ENCODE data around the gene HBQ1. TPM values are rescaled to one million over a fixed set of nuclear protein-coding genes. Genes with fewer than 3 reads are reported as not detected.
"Not testable (repeated sequence)": the region's sequence is repeated elsewhere in the genome, so short reads cannot be mapped to it uniquely, and the experiment has no call there.

Gene HBQ1
- polyA plus RNA-seq, 1 donor: 1.1 TPM

DNA sequence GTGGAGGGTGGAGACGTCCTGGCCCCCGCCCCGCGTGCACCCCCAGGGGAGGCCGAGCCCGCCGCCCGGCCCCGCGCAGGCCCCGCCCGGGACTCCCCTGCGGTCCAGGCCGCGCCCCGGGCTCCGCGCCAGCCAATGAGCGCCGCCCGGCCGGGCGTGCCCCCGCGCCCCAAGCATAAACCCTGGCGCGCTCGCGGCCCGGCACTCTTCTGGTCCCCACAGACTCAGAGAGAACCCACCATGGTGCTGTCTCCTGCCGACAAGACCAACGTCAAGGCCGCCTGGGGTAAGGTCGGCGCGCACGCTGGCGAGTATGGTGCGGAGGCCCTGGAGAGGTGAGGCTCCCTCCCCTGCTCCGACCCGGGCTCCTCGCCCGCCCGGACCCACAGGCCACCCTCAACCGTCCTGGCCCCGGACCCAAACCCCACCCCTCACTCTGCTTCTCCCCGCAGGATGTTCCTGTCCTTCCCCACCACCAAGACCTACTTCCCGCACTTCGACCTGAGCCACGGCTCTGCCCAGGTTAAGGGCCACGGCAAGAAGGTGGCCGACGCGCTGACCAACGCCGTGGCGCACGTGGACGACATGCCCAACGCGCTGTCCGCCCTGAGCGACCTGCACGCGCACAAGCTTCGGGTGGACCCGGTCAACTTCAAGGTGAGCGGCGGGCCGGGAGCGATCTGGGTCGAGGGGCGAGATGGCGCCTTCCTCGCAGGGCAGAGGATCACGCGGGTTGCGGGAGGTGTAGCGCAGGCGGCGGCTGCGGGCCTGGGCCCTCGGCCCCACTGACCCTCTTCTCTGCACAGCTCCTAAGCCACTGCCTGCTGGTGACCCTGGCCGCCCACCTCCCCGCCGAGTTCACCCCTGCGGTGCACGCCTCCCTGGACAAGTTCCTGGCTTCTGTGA, 3.5 kb upstream of the HBQ1 start, which contains the start of gene HBA1:
Gene HBA1 (plus strand): TSS at position 204 of the 906 bp plus-strand sequence. CDS start 37 bp downstream, at position 241.
- DNase-seq: not testable (repeated sequence)

DNA sequence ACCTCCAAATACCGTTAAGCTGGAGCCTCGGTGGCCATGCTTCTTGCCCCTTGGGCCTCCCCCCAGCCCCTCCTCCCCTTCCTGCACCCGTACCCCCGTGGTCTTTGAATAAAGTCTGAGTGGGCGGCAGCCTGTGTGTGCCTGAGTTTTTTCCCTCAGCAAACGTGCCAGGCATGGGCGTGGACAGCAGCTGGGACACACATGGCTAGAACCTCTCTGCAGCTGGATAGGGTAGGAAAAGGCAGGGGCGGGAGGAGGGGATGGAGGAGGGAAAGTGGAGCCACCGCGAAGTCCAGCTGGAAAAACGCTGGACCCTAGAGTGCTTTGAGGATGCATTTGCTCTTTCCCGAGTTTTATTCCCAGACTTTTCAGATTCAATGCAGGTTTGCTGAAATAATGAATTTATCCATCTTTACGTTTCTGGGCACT, 2.9 kb upstream of the HBQ1 start:
- no peak for DNase-seq

DNA sequence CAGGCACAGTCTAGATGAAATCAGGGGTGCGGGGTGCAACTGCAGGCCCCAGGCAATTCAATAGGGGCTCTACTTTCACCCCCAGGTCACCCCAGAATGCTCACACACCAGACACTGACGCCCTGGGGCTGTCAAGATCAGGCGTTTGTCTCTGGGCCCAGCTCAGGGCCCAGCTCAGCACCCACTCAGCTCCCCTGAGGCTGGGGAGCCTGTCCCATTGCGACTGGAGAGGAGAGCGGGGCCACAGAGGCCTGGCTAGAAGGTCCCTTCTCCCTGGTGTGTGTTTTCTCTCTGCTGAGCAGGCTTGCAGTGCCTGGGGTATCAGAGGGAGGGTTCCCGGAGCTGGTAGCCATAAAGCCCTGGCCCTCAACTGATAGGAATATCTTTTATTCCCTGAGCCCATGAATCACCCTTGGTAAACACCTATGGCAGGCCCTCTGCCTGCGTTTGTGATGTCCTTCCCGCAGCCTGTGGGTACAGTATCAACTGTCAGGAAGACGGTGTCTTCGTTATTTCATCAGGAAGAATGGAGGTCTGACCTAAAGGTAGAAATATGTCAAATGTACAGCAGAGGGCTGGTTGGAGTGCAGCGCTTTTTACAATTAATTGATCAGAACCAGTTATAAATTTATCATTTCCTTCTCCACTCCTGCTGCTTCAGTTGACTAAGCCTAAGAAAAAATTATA, 2.1 kb upstream of the HBQ1 start:
- DNase-seq: no peak

DNA sequence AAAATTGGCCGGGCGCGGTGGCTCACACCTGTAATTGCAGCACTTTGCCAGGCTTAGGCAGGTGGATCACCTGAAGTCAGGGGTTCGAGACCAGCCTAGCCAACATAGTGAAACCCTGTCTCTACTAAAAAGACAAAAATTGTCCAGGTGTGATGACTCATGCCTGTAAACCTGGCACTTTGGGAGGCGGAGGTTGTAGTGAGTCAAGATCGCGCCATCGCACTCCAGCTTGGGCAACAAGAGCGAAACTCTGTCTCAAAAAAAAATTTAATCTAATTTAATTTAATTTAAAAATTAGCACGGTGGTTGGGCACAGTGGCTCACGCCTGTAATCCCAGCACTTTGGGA, 1.6 kb upstream of the HBQ1 start:
- no peak for DNase-seq

DNA sequence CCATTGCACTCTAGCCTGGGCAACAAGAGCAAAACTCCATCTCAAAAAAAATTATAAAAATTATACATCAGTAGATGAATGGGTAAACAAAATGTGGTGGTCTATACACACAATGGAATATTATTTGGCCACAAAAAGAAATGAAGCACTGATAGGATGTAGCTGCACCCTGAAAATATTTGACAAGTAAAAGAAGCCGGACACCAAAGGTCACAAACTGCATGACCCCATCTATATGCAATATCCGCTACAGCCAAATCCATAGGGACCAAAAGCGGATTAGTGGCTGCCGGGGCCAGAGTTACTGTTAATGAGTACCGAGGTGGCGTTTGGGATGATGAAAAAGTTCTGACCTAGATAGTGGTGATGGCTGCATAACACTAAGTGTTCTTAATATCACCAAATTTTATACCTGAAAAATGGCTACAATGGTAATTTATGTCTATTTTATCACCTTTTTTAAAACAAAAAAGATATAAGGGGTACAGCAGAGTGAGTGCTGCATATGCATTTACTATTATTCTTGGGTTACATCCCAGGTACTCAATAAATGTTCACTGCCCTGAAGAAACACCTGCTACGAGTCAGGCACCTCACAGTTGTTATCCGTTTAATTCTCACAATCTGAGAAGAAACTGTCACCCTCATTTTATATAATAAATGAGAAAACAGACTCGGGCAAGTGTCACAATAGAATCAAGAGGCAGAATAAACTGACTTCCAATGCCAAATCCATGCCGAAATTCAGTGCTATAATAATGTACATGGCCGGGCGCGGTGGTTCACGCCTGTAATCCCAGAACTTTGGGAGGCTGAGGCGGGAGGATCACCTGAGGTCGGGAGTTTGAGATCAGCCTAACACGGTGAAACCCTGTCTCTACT, 807 bp upstream of the HBQ1 start:
- DNase-seq: no peak

DNA sequence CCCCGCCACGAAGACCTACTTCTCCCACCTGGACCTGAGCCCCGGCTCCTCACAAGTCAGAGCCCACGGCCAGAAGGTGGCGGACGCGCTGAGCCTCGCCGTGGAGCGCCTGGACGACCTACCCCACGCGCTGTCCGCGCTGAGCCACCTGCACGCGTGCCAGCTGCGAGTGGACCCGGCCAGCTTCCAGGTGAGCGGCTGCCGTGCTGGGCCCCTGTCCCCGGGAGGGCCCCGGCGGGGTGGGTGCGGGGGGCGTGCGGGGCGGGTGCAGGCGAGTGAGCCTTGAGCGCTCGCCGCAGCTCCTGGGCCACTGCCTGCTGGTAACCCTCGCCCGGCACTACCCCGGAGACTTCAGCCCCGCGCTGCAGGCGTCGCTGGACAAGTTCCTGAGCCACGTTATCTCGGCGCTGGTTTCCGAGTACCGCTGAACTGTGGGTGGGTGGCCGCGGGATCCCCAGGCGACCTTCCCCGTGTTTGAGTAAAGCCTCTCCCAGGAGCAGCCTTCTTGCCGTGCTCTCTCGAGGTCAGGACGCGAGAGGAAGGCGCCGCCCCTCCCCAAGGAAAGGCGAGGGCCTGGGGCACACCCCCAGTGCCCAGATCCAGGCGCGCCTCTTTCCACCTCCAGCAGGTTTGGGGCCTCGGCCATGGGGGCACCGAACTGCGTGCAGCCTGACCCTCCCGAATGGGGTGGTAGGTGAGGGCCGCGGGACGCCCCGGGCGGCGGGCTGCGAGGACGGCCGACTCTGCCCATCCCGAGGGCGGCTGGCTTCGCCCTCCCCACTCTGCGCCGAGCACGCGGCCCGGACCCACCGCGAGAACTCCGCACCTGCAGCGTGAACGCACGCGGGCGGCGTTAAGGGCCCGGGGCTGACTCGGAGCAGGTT, 664 bp downstream of the HBQ1 start:
- peak; percentile 73 for DNase-seq

DNA sequence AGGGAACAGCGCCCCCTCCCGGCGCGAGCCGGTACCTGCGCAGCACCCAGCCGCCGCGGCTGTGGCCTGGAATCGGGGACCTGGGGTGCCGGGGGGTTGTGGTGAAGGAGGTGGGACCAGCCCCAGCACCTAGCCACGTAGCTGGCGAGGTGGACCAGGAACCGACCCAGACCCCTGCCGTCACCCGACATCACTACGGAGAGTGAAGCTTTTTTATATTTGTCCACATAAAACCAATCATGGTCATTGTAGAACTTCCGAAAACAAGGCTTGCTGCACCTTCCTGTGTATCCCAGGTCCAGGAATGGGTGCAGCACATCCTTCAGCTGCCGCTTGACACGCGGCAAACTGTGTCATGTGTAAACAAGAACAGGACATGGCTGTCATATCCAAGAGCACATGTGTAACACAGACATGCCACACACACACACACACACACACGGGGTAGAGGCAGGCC, 1.3 kb downstream of the HBQ1 start:
- DNase-seq: no peak

DNA sequence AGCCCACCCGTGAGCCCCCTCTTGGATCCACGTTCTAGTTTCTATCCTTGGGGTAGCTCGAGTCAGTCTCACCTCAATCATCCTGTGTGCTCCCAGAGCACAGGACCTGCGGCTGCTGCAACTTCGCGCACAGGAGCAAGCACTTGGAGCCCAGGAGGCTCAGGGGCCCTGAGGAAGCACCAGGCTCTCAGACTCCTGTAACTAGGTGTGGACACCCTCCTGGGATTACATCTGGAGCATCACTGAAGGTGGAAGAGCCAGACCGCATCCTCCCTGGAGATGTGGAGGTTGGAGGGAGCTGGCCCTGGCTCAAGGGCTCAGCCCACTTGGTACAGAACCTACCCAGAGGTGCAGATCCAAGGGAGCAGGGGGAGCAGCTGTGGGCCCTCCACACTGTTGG, 2.7 kb downstream of the HBQ1 start:
- DNase-seq: no peak

DNA sequence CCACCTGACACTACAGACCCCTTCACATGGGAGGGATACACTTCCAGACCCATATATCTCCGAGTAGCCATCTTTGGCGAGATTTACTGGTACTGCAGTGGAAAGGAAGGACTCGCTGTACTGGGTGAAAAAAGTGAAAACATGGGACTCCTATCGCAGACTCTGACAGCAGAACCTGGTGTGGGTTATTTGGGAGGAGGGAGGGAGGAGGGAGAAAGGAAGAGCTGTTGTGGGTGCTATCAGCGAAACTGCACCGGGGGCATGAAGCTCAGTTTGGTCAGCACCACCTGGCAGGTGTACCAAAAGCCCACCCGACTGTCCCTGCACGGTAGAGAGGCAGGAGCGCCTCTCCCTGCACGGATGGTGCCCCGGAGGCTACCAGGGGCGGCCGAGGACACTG, 5.0 kb downstream of the HBQ1 start:
- no peak for DNase-seq

DNA sequence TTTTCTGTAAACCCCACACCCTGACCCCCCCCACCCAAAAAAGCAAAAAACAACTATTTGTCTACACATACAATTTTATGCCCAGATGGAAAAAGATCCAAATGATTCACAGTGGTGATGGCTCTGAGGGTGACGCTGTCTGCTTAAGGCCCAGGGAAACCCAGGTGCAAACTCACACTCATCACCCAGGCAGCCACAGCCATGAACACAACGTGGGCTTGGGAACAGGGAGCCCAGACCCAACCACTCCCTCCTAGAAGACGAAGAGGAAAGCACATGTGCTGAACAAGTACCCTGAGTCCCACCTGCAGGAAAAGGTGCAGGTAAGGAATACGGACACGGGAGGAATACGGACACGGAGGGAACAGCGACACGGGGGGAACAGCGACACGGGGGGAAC, 5.4 kb downstream of the HBQ1 start:
- no peak for DNase-seq

DNA sequence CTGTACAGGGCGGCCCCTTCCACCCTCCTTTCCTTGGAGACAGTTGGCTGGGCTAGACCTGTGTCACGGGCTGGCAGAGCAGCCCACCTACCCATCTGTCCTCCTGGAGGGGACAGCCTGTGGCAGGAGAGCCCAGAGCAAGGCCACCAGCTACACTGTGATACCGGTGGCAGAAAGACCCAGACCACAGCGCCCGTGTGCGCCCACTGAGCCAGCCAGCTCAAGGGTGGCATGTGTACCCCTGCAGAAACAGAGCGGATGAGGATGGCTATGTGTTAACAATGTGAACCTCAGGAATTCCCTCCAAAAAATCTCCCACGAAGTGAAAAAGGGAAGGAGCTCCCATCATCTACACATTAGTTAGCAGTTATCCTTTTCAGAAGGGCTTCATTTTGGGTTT, 7.1 kb downstream of the HBQ1 start:
- no peak for DNase-seq

DNA sequence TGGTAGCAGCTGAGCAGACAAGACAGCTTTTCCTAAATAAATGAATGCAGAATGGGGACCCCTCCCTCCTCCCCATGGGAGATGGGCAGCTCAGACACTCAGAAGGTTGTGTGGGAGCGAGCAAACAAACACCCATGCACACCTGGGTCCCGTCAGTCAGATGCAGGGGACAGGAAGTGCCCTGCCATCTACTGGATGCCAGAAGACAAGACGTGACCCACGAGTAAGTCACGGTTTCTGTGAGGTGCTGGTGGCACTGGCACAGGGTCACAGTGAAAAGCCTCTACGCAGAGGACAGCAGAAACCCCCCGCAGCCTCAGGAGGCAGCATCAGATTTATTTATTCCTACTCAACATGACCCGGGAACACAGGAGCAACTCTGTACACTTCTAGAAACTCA, 8.4 kb downstream of the HBQ1 start:
- no peak for DNase-seq

DNA sequence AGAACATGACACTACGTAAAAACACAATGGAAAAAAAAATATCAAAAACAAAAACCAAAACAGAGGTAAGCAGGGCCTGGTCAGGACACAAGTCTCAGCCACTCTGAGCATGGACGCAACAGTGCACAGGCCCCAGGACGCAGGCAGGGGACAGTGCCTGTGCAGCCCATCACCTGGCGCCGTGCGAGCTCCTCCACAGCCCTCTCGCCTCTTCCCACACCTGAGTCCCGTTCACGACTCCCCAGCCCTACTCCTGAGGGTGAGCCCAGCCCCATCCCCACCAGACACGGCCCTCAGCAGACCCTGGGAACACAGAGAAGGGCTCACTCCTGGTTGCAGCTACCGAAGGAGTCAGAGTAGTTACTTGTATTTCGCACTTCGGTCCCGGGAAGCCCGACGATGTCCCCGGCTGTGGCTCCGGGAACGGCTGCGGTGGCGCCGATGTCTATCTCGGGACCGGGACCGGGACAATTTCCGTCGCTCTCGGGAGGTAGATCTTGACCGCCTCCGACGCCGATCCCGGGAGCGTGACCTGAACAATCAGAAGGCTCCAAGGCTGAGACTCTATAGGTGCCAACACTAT, 9.4 kb downstream of the HBQ1 start:
- DNase-seq: no peak

DNA sequence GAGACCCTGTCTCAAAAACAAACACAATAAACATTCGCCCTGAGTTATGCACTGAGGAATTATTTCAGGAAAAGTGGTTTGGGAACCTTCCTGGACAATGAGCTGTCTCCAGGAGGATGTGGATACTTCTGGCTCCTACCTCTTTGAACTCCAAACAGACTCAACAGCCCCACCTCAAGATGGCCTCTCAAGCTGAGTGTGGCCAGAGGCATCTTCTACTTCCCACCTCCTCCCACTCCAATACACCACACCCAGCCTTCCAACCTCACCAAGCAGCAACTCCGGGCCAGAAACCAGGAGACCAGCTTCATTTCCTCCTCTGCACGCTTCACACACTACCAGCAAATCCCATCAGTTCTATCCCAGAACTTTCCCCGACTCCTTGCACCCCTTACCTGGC, 11.6 kb downstream of the HBQ1 start:
- DNase-seq: no peak

DNA sequence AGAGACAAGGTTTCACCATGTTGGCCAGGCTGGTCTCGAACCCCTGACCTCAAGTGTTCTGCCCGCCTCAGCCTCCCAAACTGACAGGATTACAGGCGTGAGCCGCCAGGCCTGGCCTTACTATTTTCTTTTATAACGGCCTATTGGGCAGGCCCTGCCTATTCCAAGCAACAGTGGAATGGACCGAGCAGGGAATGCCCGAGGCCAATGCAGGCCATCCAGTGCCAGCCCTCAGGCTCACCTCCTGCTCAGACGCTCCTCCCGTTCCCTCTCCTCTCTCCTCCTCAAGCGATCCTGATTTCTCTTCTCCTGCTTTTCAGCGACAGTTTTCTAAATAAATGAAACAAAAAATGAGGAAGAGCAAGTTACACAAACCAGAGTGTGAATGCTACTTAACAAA, 12.4 kb downstream of the HBQ1 start:
- DNase-seq: no peak

DNA sequence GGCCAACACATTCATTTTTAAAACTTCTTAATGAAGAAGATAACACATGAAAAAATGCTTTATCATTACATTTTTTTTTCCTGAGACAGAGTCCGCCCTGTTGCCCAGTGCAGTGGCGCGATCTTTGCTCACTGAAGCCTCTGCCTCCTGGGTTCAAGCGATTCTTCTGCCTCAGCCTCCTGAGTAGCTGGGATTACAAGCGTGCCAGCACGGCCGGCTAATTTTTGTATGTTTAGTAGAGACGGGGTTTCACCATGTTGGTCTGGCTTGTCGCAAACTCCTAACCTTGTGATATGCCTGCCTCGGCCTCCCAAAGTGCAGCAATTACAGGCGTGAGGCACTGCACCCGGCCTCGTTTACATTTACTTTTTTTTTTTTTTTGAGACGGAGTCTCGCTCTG, 13.2 kb downstream of the HBQ1 start:
- DNase-seq: no peak

DNA sequence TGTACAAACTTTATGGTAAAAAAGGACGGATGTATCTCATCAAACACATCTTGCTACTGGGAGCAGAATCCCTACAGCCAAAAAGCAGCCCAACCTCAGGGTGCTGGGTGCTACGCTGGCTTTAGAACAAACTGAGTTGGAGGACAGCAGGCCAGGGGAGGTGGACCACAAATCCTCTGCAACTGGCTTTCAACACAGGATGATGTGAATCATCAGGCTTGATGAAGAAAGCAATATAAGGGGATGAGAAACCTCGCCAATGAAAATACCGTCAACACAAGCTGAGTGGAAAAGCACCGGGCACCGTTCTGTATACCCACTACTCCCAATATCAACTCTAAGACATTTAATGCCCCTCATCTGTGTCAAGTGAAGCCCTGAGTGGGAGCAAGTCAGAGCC, 14.3 kb downstream of the HBQ1 start:
- DNase-seq: no peak

DNA sequence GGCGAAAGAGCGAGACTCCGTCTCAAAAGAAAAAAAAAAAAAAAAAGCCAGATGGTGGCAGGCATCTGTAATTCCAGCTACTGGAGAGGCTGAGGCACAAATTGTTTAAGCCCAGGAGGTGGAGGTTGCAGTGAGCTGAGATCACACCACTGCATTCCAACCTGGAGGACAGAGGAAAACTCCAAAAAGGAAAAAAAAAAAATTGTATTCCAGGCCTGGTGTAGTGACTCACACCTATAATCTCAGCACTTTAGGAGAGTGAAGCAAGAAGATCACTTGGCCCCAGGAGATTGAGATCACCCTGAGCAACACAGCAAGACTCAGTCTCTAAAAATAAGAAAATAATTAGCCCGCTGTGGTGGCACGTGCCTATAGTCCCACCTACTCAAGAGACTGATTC, 20.1 kb downstream of the HBQ1 start:
- no peak for DNase-seq

DNA sequence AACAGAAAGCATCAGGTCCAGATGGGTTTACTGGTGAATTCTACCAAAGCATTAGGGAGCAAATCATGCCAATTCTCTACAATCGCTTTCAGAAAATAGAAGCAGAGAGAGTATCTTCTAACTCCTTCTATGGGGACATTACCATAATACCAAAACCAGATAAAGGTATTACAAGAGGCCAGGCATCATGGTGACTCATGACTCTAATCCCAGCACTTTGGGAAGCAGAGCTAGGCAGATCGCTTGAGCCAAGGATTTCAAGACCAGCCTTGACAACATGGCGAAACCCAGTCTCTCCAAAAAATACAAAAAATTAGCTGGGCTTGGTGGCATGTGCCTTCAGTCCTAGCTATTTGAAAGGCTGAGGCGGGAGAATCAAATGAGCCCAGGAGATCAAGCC, 23.0 kb downstream of the HBQ1 start:
- no peak for DNase-seq

DNA sequence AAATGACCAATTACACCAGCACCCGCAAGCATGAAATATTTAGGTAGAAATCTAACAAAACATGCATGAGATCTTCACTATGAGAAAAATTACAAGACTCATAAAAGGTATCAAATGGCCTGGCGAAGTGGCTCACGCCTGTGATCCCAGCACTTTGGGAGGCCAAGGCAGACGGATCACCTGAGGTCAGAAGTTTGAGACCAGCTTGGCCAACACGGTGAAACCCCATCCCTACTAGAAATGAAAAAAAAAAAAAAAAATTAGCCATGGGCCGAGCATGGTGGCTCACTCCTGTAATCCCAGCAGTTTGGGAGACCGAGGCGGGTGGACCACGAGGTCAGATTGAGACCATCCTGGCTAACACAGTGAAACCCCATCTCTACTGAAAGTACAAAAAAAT, 23.8 kb downstream of the HBQ1 start:
- not testable (repeated sequence) for DNase-seq

DNA sequence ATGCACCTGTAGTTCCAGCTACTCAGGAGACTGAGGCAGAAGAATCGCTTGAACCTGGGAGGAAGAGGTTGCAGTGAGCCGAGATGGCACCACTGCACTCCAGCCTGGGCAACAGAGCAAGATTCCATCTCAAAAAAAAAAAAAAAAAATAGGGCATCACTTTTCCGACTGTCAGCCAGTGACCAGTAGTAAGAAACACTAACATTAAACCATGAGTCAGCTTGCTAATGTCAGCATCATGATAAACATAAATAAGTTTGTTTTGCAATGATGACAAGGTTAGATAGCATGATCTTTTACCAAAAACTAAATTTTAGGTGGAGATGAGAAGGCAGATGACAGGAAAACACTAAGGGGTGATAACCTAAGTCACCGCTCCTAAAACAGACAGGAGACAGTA, 29.1 kb downstream of the HBQ1 start:
- not testable (repeated sequence) for DNase-seq

Data from hindlimb muscle (tissue), 1 donor.